AG04449 (cell line): ENCODE measurements around the gene MCU.
"Not testable (repeated sequence)": the region's sequence is repeated elsewhere in the genome, so short reads cannot be mapped to it uniquely, and the experiment has no call there.

Experiments used
- CTCF ChIA-PET: fragments of 350-600 bp; formaldehyde crosslinking; extraction: SDS; loops from one replicate; lab custom pipeline; 2021; ENCODE audit warnings: antibody characterized with exemption; lab: Yijun Ruan, JAX
- POLR2A ChIA-PET: fragments of 400-600, 350-600 bp; formaldehyde crosslinking; extraction: SDS; loops from one replicate; lab custom pipeline; 2020; ENCODE audit warnings: antibody characterized with exemption, inconsistent platforms; lab: Yijun Ruan, JAX
- DNase-seq: peaks from one replicate; pipeline ENCODE4 v3.0.0-alpha.2; 2010; ENCODE audit warnings: low read depth, low spot score
- H3K4me3 ChIP-seq: 2 replicates; pipeline ENCODE4 v1.5.1; 2011; ENCODE audit warnings: low read depth, mild to moderate bottlenecking, control low read depth, low read length
- TF ChIP-seq, protein P1 (sequence below): IDR thresholded peaks from one replicate; pipeline ENCODE4 v1.5.1; 2011; ENCODE audit warnings: mild to moderate bottlenecking, moderate library complexity, low read length, control low read depth, inconsistent platforms; ENCODE audit not compliant: insufficient read depth; ENCODE audit errors: missing control alignments

The MCU gene

DNA sequence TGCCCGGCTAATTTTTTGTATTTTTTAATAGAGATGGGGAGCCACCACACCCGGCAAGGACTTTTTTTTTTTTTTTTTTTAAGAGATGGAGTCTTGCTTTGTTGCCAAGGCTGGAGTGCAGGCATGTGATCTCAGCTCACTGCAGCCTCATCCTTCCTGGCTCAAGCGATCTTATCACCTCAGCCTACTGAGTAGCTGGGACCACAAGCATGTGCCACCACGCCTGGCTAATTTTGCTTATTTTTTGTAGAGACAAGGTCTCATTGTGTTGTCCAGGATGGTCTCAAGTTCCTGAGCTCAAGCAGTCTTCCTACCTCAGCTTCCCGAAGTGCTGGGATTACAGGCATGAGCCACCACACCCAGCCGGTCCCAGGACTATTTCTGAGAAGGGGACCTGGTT lies 9.3 kb upstream of the MCU start:
- POLR2A ChIA-PET = interaction anchor here (1.9 kb wide), 1 partner anchor 9 kb away, joined by 4 read pairs; the partner anchor contains the start of gene MCU
- no peak overlapping the region for H3K4me3 ChIP-seq
- DNase-seq = no peak
- CTCF ChIA-PET = interaction anchor here (0.7 kb wide), 1 partner anchor 873 kb away, joined by 3 read pairs; no protein-coding TSS in a partner anchor
- TF ChIP-seq, protein P1, sequence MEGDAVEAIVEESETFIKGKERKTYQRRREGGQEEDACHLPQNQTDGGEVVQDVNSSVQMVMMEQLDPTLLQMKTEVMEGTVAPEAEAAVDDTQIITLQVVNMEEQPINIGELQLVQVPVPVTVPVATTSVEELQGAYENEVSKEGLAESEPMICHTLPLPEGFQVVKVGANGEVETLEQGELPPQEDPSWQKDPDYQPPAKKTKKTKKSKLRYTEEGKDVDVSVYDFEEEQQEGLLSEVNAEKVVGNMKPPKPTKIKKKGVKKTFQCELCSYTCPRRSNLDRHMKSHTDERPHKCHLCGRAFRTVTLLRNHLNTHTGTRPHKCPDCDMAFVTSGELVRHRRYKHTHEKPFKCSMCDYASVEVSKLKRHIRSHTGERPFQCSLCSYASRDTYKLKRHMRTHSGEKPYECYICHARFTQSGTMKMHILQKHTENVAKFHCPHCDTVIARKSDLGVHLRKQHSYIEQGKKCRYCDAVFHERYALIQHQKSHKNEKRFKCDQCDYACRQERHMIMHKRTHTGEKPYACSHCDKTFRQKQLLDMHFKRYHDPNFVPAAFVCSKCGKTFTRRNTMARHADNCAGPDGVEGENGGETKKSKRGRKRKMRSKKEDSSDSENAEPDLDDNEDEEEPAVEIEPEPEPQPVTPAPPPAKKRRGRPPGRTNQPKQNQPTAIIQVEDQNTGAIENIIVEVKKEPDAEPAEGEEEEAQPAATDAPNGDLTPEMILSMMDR = no peak

DNA sequence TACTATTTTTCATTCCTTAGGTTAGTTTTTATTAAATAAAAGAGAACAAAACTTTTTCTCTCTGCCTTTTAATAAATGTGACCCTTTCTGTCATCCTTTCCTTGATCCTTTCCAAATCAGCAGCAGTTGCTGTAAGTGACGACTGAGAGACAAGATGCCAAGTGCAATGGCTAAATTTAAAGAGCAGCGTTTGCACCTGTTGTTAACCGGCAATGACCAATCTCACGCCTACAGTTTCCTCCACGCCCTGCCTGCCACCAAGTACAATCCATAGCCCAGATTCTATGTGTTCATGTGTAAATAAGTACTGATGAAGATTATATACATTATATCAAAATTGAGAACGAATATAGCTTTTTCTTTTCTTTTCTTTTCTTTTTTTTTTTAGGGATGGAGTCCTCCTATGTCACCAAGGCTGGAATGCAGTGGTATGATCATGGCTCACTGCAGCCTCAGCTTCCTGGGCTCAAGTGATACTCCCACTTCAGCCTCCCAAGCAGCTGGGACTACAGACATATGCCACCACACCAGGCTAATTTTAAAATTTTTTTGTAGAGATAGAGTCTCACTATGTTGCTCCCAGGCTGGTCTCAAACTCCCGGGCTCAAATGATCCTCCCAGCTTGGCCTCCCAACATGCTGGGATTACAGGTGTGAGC lies 6.5 kb upstream of the MCU start:
- DNase-seq = no peak
- ChIA-PET POLR2A (no interaction called here), CTCF (interaction anchor here (1.0 kb wide), 2 partner anchors 9 to 149 kb away, joined by 3 read pairs; no protein-coding TSS in a partner anchor)
- TF ChIP-seq, protein P1 = no peak
- H3K4me3 ChIP-seq = no peak overlapping the region

DNA sequence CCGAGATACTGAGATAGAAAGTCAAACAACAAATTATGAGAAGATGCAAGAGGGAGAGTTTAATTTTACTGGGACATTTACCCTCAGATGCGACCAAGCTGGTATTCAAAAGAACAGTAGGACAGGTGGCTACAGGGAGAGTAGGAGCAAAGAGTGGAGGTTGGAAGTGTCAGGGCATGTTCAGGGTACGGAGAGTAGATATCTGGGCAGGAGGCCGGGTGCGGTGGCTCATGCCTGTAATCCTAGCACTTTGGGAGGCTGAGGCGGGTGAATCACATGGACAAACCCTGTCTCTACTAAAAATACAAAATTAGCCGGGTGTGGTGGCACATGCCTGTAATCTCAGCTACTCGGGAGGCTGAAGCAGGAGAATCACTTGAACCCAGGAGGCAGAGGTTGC lies 5.5 kb upstream of the MCU start:
- H3K4me3 ChIP-seq, POLR2A ChIA-PET, DNase-seq: not testable (repeated sequence)
- CTCF ChIA-PET = interaction anchor here (1.0 kb wide), 1 partner anchor 148 kb away, joined by 3 read pairs; no protein-coding TSS in a partner anchor

- no peak overlapping the region for H3K4me3 ChIP-seq
- no peak for DNase-seq
- TF ChIP-seq, protein P1 = no peak
- CTCF ChIA-PET = no interaction called here
- POLR2A ChIA-PET = no interaction called here
Observed at GRCh38 chr10:72687035-72687434, 4.9 kb upstream of the MCU start.

DNA sequence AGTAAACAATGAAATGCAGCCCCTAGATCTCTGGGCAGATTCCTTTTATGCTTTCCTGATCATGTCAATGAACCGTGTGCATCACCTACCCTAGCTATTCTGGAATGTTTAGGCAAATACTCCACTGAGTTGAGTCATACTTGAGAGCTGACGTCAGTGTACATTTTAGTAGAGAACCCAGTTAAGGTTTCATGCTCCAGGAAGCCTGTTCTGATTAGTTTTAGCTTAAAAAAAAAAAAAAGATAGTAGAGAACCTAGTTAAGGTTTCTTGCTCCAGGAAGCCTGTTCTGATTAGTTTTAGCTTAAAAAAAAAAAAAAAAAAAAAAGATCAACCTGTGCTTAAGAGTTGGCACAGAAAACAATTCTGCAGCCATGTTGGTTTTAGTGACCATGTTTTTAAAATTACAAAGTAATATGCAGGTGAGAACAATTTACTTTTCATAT lies 3.7 kb upstream of the MCU start:
- H3K4me3 ChIP-seq = no peak overlapping the region
- POLR2A ChIA-PET = interaction anchor here (0.6 kb wide), 1 partner anchor 11 kb away, joined by 3 read pairs; no protein-coding TSS in a partner anchor
- DNase-seq = peak; percentile 57
- TF ChIP-seq, protein P1 = no peak
- CTCF ChIA-PET = interaction anchor here (0.6 to 1.6 kb wide), 4 partner anchors 9 to 324 kb away, joined by 3 to 7 read pairs (median 4); no protein-coding TSS in a partner anchor

- TF ChIP-seq, protein P1 = no peak
- CTCF ChIA-PET = interaction anchor here (1.5 kb wide), 1 partner anchor 186 kb away, joined by 6 read pairs; no protein-coding TSS in a partner anchor
- POLR2A ChIA-PET = interaction anchor here (1.1 kb wide), 1 partner anchor 123 kb away, joined by 3 read pairs; no protein-coding TSS in a partner anchor
- no peak for DNase-seq
- no peak overlapping the region for H3K4me3 ChIP-seq
Observed at GRCh38 chr10:72689660-72690059, 2.3 kb upstream of the MCU start.
